GM18907 (cell line): ENCODE measurements around the gene KRT24.

ENCODE experiments used
- ATAC-seq: cut with Tn5 transposase; IDR thresholded peaks from one replicate; pipeline ENCODE4 v1.9.1; 2021; ENCODE audit warnings: mild to moderate bottlenecking, moderate library complexity; ENCODE audit not compliant: unreplicated experiment

The KRT24 gene

GRCh38 chr17:40695874-40696472, 7.6 kb downstream of the KRT24 start:
- ATAC-seq, result no peak

DNA sequence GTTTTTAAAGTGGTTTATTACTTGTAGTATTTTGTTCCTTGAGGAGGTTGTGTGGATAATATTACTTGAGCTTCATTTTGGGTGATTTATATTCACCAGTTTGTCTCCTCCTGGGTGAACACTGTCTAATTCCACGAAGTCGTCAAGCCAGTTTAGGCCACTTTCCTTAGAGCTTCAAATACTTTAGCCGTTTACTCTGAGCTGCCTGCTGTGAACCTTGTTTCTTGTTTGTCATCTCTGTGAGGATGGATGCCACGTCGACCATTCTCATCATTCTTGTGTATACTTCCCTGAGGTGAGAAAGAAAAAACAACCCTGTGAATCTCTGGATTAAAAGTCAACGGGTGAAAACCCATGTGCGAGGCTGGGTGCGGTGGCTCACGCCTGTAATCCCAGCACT, 9.0 kb downstream of the KRT24 start:
- ATAC-seq, result no peak

DNA sequence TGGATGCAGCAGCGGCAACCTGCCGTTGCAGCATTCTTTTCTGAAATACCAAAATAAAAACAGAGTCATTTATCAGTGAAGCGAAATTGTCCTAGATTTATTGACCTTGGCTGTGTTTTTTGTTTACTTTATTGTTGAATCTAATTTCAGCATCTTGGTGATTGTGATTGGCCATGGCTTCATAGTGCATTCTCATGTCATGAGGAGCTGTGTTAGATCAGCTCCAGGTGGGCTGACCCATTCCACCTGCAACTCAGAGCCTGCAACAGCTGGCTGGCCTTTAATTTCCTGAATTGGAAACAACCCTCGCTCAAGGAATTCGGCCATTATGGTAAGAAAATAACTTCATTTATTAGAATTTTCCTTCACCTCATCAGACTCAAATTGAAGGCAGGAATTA, 16.4 kb downstream of the KRT24 start:
- no peak for ATAC-seq

DNA sequence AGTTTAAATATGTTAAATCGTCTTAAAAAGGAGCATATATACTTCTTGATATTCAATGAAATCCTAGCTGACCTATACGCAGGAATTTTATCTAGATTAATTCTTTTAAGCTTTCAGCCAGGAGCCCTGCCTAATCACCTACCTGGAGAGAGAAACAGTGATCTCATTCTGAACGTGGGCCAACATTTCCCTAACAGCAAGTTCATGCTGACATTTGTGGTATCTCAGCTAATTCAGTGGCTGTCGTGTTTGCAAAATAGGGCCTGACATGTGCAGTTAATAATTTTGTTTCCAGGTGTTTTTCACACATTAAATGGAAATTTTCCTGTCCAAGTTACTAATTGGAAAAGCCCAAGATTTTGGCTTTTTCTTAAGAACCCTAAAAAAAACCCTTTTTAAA, 17.4 kb downstream of the KRT24 start:
- ATAC-seq, result no peak

DNA sequence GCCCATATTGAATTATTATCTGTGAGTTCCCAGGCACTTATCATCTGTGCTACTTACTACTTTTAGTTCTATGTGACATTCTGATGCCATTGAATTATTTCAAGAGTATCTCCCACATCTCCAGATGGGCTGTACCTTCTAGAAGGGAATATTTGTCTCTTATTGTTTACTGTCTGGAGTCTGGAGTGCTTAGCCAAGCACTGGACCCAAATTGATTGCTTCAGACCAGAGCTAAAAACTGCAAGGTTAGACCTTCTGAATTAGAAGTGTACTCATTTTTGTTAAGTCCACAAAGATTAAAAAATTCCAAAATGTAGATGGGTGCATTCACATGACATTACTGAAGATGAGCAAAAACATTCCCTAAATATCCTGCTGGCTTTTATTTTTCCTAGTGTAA, 22.6 kb downstream of the KRT24 start:
- ATAC-seq, result no peak

GRCh38 chr17:40679523-40679907, 24.0 kb downstream of the KRT24 start:
- ATAC-seq, result no peak

GRCh38 chr17:40678902-40679522, 24.5 kb downstream of the KRT24 start:
- ATAC-seq, result no peak

DNA sequence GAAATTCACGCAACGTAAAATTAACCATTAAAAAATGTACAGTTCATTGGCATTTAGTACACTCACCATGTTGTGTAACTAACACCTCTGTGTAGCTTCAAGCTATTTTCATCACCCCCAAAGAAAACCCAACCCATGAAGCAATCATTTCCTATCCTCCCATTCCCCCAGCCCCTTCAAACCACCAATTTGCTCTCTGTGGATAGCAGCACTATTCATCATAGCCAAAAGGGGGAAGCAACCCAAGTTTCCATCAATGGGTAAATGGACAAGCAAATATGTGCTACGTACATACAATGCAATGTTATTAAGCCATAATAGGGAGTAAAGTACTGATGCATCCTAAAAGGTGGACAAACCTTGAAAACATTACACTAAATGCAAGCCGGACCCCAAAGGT, 27.6 kb downstream of the KRT24 start:
- no peak for ATAC-seq

DNA sequence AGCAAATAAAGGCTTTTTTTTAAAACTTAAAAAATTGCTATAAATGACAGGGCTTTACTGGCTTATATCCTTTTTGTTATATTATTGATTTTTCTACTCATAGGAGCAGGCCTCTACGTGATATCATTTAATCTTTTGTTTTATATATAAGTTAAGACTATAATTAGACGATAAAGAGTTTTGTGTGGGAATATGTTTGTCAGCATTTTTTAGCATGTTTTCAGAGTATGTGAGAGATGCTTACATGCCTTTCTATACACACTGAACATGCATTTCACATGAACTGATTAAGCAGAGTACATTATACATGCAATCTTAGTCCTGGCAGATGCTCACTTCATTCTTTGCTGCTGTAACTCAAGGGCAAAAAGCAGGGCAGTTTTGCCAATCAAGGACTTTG, 30.9 kb downstream of the KRT24 start:
- ATAC-seq, result no peak

- ATAC-seq, result no peak
These were observed 32.3 kb downstream of the KRT24 start for GRCh38 chr17:40671282-40671681.

- no peak for ATAC-seq
These were observed 37.2 kb downstream of the KRT24 start for GRCh38 chr17:40666331-40666730.

DNA sequence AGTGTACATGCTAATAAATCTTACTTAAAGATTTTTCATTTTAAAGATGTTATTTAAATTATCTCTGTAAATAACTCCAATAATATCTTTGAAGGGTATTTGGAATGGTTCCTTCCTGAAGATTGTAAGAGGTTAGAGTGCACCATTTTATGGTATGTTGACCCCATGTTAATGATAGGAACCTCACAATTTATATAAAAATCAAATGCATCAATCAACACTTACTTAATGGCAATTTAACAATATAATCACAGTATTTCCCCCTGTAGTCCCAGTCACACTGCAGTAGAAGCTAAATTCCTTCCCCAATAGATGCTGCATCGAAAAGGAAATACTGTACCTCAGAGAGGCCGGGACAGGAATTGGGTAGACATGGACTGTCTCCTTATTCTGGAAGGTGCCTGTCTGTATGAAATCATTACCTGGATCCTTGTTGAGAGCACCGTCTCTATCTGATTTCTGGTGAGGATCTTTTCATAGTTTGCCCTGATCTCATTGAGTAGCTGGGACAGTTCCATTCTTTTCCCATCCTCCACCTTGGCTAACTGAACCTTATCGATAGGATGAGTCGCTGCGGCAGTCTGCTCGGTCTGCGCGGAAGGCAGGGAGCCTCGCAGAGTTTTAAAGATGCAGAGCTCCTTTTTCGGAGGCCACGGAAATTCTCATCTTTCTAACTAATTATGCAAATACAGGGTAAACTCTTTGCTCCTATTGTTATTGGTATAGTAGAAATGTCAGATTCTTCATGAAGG, 38.8 kb downstream of the KRT24 start, which contains the start of gene KRT222:
TSS of gene KRT222 (minus strand) at position 596 of the 752 bp plus-strand sequence. CDS start at position 518, 78 bp downstream.
- ATAC-seq, result no peak

DNA sequence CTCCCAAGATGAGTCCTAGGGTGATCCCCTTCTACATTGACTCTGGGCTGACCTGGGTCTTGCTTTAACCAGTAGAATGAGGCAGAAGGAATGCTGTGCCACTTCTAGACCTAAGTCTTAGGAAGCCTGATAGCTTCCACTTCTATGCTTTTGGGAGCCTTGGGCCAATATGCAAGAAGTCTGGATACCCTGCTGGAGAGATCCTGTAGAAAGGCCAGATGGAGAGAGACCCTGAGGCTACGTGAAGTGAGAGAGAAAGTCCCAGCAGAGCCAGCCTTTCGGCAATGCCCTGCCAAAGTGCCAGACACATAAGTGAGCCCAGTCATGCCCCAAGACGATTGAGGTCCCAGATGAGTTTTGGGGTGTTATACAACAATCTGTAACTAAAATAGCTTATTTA, 40.3 kb downstream of the KRT24 start:
- ATAC-seq, result no peak

GRCh38 chr17:40659911-40660310, 43.6 kb downstream of the KRT24 start:
- no peak for ATAC-seq

DNA sequence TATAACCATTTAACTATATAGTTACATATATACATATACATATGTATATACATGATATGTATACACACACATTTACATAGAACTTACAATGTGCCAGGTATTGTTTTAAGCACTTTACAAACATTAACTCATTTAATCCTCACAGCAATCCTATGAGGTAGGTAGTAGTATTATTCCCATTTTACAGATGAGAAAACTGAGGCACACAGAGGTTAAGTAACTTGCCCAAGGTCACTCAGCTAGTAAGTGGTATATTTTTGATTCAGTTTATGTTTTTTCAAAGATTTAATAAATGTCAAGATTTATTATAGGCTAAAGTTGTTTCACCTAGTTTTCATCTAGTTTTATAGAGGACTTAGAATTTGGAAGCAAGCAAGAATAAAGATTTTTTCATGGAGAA, 45.2 kb downstream of the KRT24 start:
- ATAC-seq, result no peak

- no peak for ATAC-seq
These were observed 51.6 kb downstream of the KRT24 start for GRCh38 chr17:40651939-40652338.

- ATAC-seq, result peak; percentile 27
These were observed 55.1 kb downstream of the KRT24 start for GRCh38 chr17:40648384-40648968.
